Kidney (tissue), 14 donors: ENCODE measurements around the gene KCNH2. TPM values are rescaled to one million over a fixed set of nuclear protein-coding genes. Genes with fewer than 3 reads are reported as not detected.

Experiments
- DNase-seq, 5 donors: peaks; one replicate each; pipeline ENCODE4 v3.0.0-alpha.2; 2013 to 2020
- FAIRE-seq: peaks from 2 replicates; lab custom pipeline; 2012; peaks lifted over from hg19 to GRCh38; lab: Jason Lieb, UNC
- H3K27ac ChIP-seq, 2 donors: one replicate each; pipeline ENCODE4 v1.7.0; 2013; ENCODE audit warnings: low read depth in 2 of 2, low read length in 2 of 2, inconsistent platforms in 1 of 2
- H3K27me3 ChIP-seq: one replicate; pipeline ENCODE4 v1.7.1; 2013; ENCODE audit warnings: low read length, inconsistent platforms; ENCODE audit not compliant: control insufficient read depth, insufficient read depth
- H3K36me3 ChIP-seq, 3 donors: one replicate each; pipeline versions ENCODE4 v1.7.0 to v1.7.1; 2013; ENCODE audit warnings: low read length in 3 of 3, control low read depth in 1 of 3, inconsistent platforms in 1 of 3; ENCODE audit not compliant: insufficient read depth in 3 of 3, control insufficient read depth in 2 of 3
- H3K4me1 ChIP-seq, 3 donors: one replicate each; pipeline versions ENCODE4 v1.7.0 to v1.7.1; 2013; ENCODE audit warnings: low read length in 3 of 3, inconsistent platforms in 1 of 3, low read depth in 1 of 3; ENCODE audit not compliant: control insufficient read depth in 2 of 3, insufficient read depth in 2 of 3
- H3K4me3 ChIP-seq, 3 donors: one replicate each; pipeline versions ENCODE4 v1.7.0 to v1.8.1; 2013; ENCODE audit warnings: low read length in 3 of 3, control low read depth in 1 of 3, inconsistent platforms in 1 of 3
- H3K9ac ChIP-seq, 3 donors: one replicate each; pipeline versions ENCODE4 v1.7.0 to v1.7.1; 2013; ENCODE audit warnings: low read length in 3 of 3, control low read depth in 1 of 3, inconsistent platforms in 1 of 3
- H3K9me3 ChIP-seq, 3 donors: one replicate each; pipeline versions ENCODE4 v1.7.0 to v1.7.1; 2013; ENCODE audit warnings: low read length in 3 of 3, control low read depth in 1 of 3, inconsistent platforms in 1 of 3; ENCODE audit not compliant: control insufficient read depth in 2 of 3, insufficient read depth in 1 of 3
- CTCF ChIP-seq: IDR thresholded peaks from 3 replicates; pipeline ENCODE4 v1.5.1; 2012; ENCODE audit warnings: mild to moderate bottlenecking, moderate library complexity, borderline replicate concordance; ENCODE audit not compliant: insufficient read depth; ENCODE audit errors: extremely low read depth
- intact Hi-C: fragments of 100-400 bp; cut with DNase I; formaldehyde crosslinking; loops from one replicate; pipeline ENCODE4 v1.11.1; 2022
- polyA plus RNA-seq: library from polyadenylated mRNA; stranded (reverse); fragments of 350-450 nt; fragmentation: Illumina TruSeq; extraction: RNeasy Lipid Tissue Mini Kit (QIAGEN cat#74804); gene quantifications from one replicate; pipeline ENCODE4 v1.2.3, GENCODE V29; 2014; ENCODE audit warnings: low read depth, low replicate concordance; ENCODE audit not compliant: insufficient read depth
- total RNA-seq: library from RNA; stranded (reverse); fragmentation: NEBNext Ultra II Directional; extraction: Animal tissue kit (Norgen Biotek cat#: 25700); gene quantifications from one replicate; pipeline ENCODE4 v1.2.1, GENCODE V29; 2021
- donor health status: control.
- donor health status: control.
- donor health status: control.
- donor health status: control.
- donor health status: control.
- donor health status: DM: yes; HTN: yes; CAD: no.
- donor health status: Normal renal cell carcinoma (clear cell type).

Gene KCNH2
- total and polyA plus RNA-seq, 2 donors from 2014 or later: 1.3 to 1.5 TPM

DNA sequence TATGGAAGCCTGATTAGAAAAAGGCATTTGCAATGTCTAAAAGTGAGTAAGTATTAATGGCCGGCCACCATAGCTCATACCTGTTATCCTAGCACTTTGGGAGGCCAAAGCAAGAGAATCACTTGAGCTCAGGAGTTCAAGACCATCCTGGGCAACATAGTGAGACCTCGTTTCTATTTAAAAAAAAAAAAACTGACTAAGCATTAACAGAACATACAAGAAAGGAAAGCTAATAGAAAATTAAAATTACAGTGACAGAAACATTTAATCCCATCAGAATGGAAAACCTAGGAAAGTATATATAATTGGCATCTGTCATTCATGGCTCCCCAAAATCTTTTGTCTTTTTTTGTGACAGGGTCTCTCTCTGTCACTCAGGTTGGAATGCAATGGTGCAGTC lies 69.9 kb downstream of the KCNH2 start:
- Histone ChIP-seq H3K27ac (no peak overlapping the region), H3K4me3 (no peak overlapping the region), H3K4me1 (peaks cover 0 to 2% (median 0%) of the 10 kb centered on the region in 3 donors), H3K27me3 (no peaks in the 10 kb centered on the region), H3K9ac (no peak overlapping the region), H3K9me3 (no peaks in the 10 kb centered on the region), H3K36me3 (no peaks in the 10 kb centered on the region)
- DNase-seq (no peak), FAIRE-seq (no peak)
- intact Hi-C loops: loop anchor here (10.0 kb wide), 1 partner anchor 207 kb away; no protein-coding TSS in a partner anchor
- TF ChIP-seq CTCF: no peak

- Histone ChIP-seq H3K4me1 (peaks cover 0 to 8% (median 0%) of the 10 kb centered on the region in 3 donors), H3K4me3 (no peak overlapping the region), H3K27ac (no peak overlapping the region), H3K9me3 (no peaks in the 10 kb centered on the region), H3K9ac (no peak overlapping the region), H3K27me3 (no peaks in the 10 kb centered on the region), H3K36me3 (no peaks in the 10 kb centered on the region)
- no peak for TF ChIP-seq CTCF
- peak in 1 of 5 donors; percentile 63 for DNase-seq
- intact Hi-C loops: loop anchor here (10.0 kb wide), 1 partner anchor 211 kb away; no protein-coding TSS in a partner anchor
- no peak for FAIRE-seq
Measured at GRCh38 chr7:150904011-150904909, 73.9 kb downstream of the KCNH2 start.

GRCh38 chr7:150903606-150904005 lies 74.5 kb downstream of the KCNH2 start:
- H3K4me3 ChIP-seq: no peak overlapping the region
- peaks cover 0 to 8% (median 0%) of the 10 kb centered on the region in 3 donors for H3K4me1 ChIP-seq
- no peaks in the 10 kb centered on the region for H3K27me3 ChIP-seq
- no peak for FAIRE-seq
- TF ChIP-seq CTCF: no peak
- intact Hi-C loops: loop anchor here (10.0 kb wide), 1 partner anchor 211 kb away; no protein-coding TSS in a partner anchor
- peak in 2 of 5 donors; percentile 42 to 89 for DNase-seq
- no peaks in the 10 kb centered on the region for H3K36me3 ChIP-seq
- H3K9me3 ChIP-seq: no peaks in the 10 kb centered on the region
- no peak overlapping the region for H3K9ac ChIP-seq
- no peak overlapping the region for H3K27ac ChIP-seq
